ENCODE results near the gene VPS8. TPM values are rescaled to one million over a fixed set of nuclear protein-coding genes. Genes with fewer than 3 reads are reported as not detected.

The VPS8 gene
- total RNA-seq, 1 experiment from 2014 or later: 33.8 TPM

DNA sequence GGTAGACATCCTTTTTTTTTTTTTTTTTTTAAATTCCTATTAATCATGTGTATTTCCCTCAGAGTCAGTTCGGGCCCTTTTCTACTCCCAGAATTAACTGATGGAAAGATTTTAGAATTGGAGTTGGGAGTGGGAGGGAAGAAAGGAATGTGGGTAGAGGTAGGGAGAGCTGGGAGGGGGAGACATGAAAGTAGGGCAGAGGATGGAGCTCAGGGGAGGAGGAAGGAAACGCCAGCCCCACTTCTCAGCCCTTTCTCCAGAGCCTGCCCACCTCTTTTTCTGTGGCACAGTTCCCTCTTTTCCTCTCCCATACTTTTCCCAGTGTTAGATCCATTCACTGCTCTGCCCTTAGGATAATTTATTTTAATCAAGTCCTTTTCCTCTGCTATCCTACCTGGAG is 129.4 kb downstream of the VPS8 start:
- TF ChIP-seq, protein P1, sequence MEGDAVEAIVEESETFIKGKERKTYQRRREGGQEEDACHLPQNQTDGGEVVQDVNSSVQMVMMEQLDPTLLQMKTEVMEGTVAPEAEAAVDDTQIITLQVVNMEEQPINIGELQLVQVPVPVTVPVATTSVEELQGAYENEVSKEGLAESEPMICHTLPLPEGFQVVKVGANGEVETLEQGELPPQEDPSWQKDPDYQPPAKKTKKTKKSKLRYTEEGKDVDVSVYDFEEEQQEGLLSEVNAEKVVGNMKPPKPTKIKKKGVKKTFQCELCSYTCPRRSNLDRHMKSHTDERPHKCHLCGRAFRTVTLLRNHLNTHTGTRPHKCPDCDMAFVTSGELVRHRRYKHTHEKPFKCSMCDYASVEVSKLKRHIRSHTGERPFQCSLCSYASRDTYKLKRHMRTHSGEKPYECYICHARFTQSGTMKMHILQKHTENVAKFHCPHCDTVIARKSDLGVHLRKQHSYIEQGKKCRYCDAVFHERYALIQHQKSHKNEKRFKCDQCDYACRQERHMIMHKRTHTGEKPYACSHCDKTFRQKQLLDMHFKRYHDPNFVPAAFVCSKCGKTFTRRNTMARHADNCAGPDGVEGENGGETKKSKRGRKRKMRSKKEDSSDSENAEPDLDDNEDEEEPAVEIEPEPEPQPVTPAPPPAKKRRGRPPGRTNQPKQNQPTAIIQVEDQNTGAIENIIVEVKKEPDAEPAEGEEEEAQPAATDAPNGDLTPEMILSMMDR (IDR thresholded peaks at IDR 0.05; ENCODE audit: unreplicated experiment): no peak

GRCh38 chr3:184942735-184943134 is 130.8 kb downstream of the VPS8 start:
- peaks cover 18% of the 10 kb centered on the region for H3K36me3 Mint-ChIP-seq (ENCODE audit: insufficient read depth, unreplicated experiment)
- no peaks in the 10 kb centered on the region for H3K9me3 Mint-ChIP-seq (ENCODE audit: unreplicated experiment)
- intact Hi-C loops (cut with micrococcal nuclease): no loop called here
- ChIA-PET POLR2A (interaction anchor here (0.6 kb wide), 1 partner anchor 1490 kb away, joined by 3 read pairs; no protein-coding TSS in a partner anchor), CTCF (no interaction called here)
- DNase-seq (ENCODE audit: unreplicated experiment): no peak
- no peaks in the 10 kb centered on the region for H3K27me3 Mint-ChIP-seq (ENCODE audit: insufficient read depth, unreplicated experiment)
- H3K27ac Mint-ChIP-seq (ENCODE audit: low read depth, unreplicated experiment): no peak overlapping the region
- H3K4me3 Mint-ChIP-seq (ENCODE audit: unreplicated experiment): no peak overlapping the region
- BruUV-seq (replicated peaks): no TSS peak
- no peaks in the 10 kb centered on the region for H3K4me1 Mint-ChIP-seq (ENCODE audit: insufficient read depth, unreplicated experiment)
- TF ChIP-seq, protein P1 (IDR thresholded peaks at IDR 0.05; ENCODE audit: unreplicated experiment): no peak

More for the DNA sequence above, 129.4 kb downstream of the VPS8 start:
- Mint-ChIP-seq H3K27me3 (ENCODE audit: insufficient read depth, unreplicated experiment) (no peaks in the 10 kb centered on the region), H3K4me3 (ENCODE audit: unreplicated experiment) (no peak overlapping the region), H3K9me3 (ENCODE audit: unreplicated experiment) (no peaks in the 10 kb centered on the region), H3K4me1 (ENCODE audit: insufficient read depth, unreplicated experiment) (no peaks in the 10 kb centered on the region), H3K36me3 (ENCODE audit: insufficient read depth, unreplicated experiment) (peaks cover 21% of the 10 kb centered on the region), H3K27ac (ENCODE audit: low read depth, unreplicated experiment) (no peak overlapping the region)
- intact Hi-C loops (cut with micrococcal nuclease): no loop called here
- DNase-seq (ENCODE audit: unreplicated experiment): no peak
- ChIA-PET POLR2A (no interaction called here), CTCF (interaction anchor here (0.7 kb wide), 1 partner anchor 12 kb away, joined by 4 read pairs; no protein-coding TSS in a partner anchor)
- no TSS peak for BruUV-seq (replicated peaks)

DNA sequence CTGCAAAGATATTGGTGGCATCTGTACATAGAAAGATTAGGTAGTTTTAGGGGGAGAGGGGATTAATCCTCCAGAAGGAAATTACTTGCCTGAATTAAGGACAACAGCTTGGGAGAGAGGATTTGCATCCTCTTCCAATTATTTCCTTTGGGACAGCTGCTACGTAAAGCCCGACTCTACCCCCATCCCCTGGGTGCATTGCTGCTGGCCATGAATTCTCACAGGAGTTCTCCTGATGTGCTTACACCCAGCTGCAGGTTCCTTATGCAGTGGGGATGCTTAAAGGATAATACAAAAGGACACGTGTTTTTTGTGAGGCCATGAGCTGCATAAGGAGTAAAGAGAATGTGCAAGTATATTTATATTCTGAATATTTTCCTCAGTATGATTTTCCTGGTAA is 132.3 kb downstream of the VPS8 start:
- Mint-ChIP-seq H3K9me3 (ENCODE audit: unreplicated experiment) (no peaks in the 10 kb centered on the region), H3K27ac (ENCODE audit: low read depth, unreplicated experiment) (no peak overlapping the region), H3K27me3 (ENCODE audit: insufficient read depth, unreplicated experiment) (no peaks in the 10 kb centered on the region), H3K4me3 (ENCODE audit: unreplicated experiment) (no peak overlapping the region), H3K36me3 (ENCODE audit: insufficient read depth, unreplicated experiment) (peaks cover 18% of the 10 kb centered on the region), H3K4me1 (ENCODE audit: insufficient read depth, unreplicated experiment) (no peaks in the 10 kb centered on the region)
- TF ChIP-seq, protein P1 (IDR thresholded peaks at IDR 0.05; ENCODE audit: unreplicated experiment): no peak
- CTCF ChIA-PET: no interaction called here
- intact Hi-C loops (cut with micrococcal nuclease): no loop called here
- POLR2A ChIA-PET: no interaction called here
- no TSS peak for BruUV-seq (replicated peaks)
- no peak for DNase-seq (ENCODE audit: unreplicated experiment)

DNA sequence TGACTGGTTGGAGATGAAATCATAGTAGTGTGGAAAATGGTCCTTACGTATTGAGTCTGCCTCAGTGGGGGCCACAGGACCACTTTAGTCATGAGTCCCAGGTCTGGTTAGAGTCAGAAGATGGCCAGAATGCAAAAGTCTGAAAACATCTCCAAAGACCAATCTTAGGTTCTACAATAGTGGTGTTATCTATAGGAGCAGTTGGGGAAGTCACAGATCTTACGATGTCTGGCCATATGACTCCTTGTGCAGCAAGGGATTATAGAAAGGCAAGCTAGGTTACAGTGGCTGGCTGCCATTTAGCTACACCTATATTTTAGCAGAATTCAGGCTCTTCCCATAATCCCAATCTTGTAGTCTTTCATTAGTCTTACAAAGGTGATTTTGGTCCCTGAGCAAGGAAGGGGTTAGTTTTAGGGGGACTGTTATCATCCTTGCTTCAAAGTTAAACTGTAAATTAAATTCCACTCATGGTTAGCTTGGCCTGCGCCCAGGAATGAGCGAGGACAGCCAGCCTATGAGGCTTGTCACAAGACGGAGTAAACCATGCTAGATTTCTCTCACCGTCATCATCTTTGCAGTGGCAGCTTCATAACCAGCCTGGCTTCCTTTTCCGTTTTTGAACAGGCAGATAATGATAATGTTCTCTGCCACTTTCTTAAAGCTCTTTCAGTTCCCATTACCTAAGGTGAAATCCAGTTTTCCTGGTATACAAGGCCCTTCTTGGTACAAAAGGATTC is 134.1 kb downstream of the VPS8 start:
- no peaks in the 10 kb centered on the region for H3K4me1 Mint-ChIP-seq (ENCODE audit: insufficient read depth, unreplicated experiment)
- no peaks in the 10 kb centered on the region for H3K27me3 Mint-ChIP-seq (ENCODE audit: insufficient read depth, unreplicated experiment)
- no peak for DNase-seq (ENCODE audit: unreplicated experiment)
- TF ChIP-seq, protein P1 (IDR thresholded peaks at IDR 0.05; ENCODE audit: unreplicated experiment): no peak
- POLR2A ChIA-PET: interaction anchor here (0.7 to 1.2 kb wide), 2 partner anchors 7 to 283 kb away, joined by 3 read pairs; no protein-coding TSS in a partner anchor
- no peak overlapping the region for H3K4me3 Mint-ChIP-seq (ENCODE audit: unreplicated experiment)
- H3K27ac Mint-ChIP-seq (ENCODE audit: low read depth, unreplicated experiment): no peak overlapping the region
- CTCF ChIA-PET: no interaction called here
- peaks cover 20% of the 10 kb centered on the region for H3K36me3 Mint-ChIP-seq (ENCODE audit: insufficient read depth, unreplicated experiment)
- BruUV-seq (replicated peaks): no TSS peak
- intact Hi-C loops (cut with micrococcal nuclease): no loop called here
- no peaks in the 10 kb centered on the region for H3K9me3 Mint-ChIP-seq (ENCODE audit: unreplicated experiment)
